HPDE6-E6E7 (cell line): ENCODE data around the gene OR52L1.

ENCODE experiments used
- DNase-seq: peaks from one replicate; pipeline ENCODE4 v3.0.0; 2011; ENCODE audit warnings: missing footprints; ENCODE audit errors: extremely low spot score

OR52L1 gene

GRCh38 chr11:5940748-5941147 lies 46.0 kb downstream of the OR52L1 start:
- no peak for DNase-seq

- no peak for DNase-seq
Measured at GRCh38 chr11:5938603-5938965, 48.2 kb downstream of the OR52L1 start.

GRCh38 chr11:5937868-5938602 lies 48.8 kb downstream of the OR52L1 start:
- no peak for DNase-seq
